GM18868 (cell line): ENCODE measurements around the gene EML6.
"Not testable (repeated sequence)": the region's sequence is repeated elsewhere in the genome, so short reads cannot be mapped to it uniquely, and the experiment has no call there.

ENCODE experiments used
- ATAC-seq: cut with Tn5 transposase; IDR thresholded peaks from one replicate; pipeline ENCODE4 v1.9.1; 2021; ENCODE audit warnings: mild to moderate bottlenecking, moderate library complexity; ENCODE audit not compliant: unreplicated experiment

EML6 gene

GRCh38 chr2:54979321-54980044 is 256.0 kb downstream of the EML6 start:
- ATAC-seq: no peak

GRCh38 chr2:54981385-54981784 is 257.9 kb downstream of the EML6 start:
- ATAC-seq: no peak

GRCh38 chr2:54983345-54984220 is 260.1 kb downstream of the EML6 start:
- no peak for ATAC-seq

- ATAC-seq: no peak
Measured at GRCh38 chr2:54984476-54984875, 261.0 kb downstream of the EML6 start.

- no peak for ATAC-seq
Measured at GRCh38 chr2:54986264-54986663, 262.8 kb downstream of the EML6 start.

GRCh38 chr2:54988612-54989011 is 265.1 kb downstream of the EML6 start:
- no peak for ATAC-seq

- ATAC-seq: not testable (repeated sequence)
Measured at GRCh38 chr2:54990694-54991093, 267.2 kb downstream of the EML6 start.

- peak; percentile 78 for ATAC-seq
Measured at GRCh38 chr2:54995553-54995952, 272.1 kb downstream of the EML6 start.

- ATAC-seq: no peak
Measured at GRCh38 chr2:54997826-54998225, 274.4 kb downstream of the EML6 start.

- peak; percentile 53 for ATAC-seq
Measured at GRCh38 chr2:54999182-54999581, 275.7 kb downstream of the EML6 start.

- ATAC-seq: no peak
Measured at GRCh38 chr2:55000341-55000740, 276.9 kb downstream of the EML6 start.

GRCh38 chr2:55001716-55002115 is 278.3 kb downstream of the EML6 start:
- ATAC-seq: no peak

- ATAC-seq: no peak
Measured at GRCh38 chr2:55003706-55004639, 280.5 kb downstream of the EML6 start.

GRCh38 chr2:55006306-55006705 is 282.8 kb downstream of the EML6 start:
- ATAC-seq: no peak

GRCh38 chr2:55009277-55010060 is 286.0 kb downstream of the EML6 start:
- peak; percentile 22 for ATAC-seq

- peak; percentile 96 for ATAC-seq
Measured at GRCh38 chr2:55010149-55010591, 286.7 kb downstream of the EML6 start.

- no peak for ATAC-seq
Measured at GRCh38 chr2:55010915-55011314, 287.5 kb downstream of the EML6 start.

- ATAC-seq: no peak
Measured at GRCh38 chr2:55011831-55012671, 288.6 kb downstream of the EML6 start.
